Right atrium auricular region (tissue), 2 donors: Measurements from ENCODE around the gene ATP5F1B. TPM values are rescaled to one million over a fixed set of nuclear protein-coding genes. Genes with fewer than 3 reads are reported as not detected.

Experiments
- DNase-seq: peaks from one replicate; pipeline ENCODE4 v3.0.0-alpha.2; 2019; ENCODE audit warnings: low spot score
- H3K27ac ChIP-seq, 2 donors: fragments of 200-600 bp; sonication (generic); 1 replicate in 1 of 2; 2 replicates in 1 of 2; pipeline ENCODE4 v1.5.1; 2016 to 2019
- H3K27me3 ChIP-seq, 2 donors: fragments of 200-600 bp; sonication (generic); one replicate each; pipeline versions ENCODE4 v1.5.1 to v1.6.0; 2017 to 2019
- H3K36me3 ChIP-seq: fragments of 200-600 bp; sonication (generic); one replicate; pipeline ENCODE4 v1.5.1; 2016
- H3K4me1 ChIP-seq, 2 donors: fragments of 200-600 bp; sonication (generic); one replicate each; pipeline versions ENCODE4 v1.5.1 to v1.6.0; 2017 to 2019
- H3K4me3 ChIP-seq, 2 donors: fragments of 200-600 bp; sonication (generic); 1 replicate in 1 of 2; 2 replicates in 1 of 2; pipeline ENCODE4 v1.5.1; 2017 to 2019; ENCODE audit warnings: mild to moderate bottlenecking in 1 of 2, moderate library complexity in 1 of 2
- H3K9me3 ChIP-seq, 2 donors: fragments of 200-600 bp; sonication (generic); one replicate each; pipeline ENCODE4 v1.5.1; 2019
- total RNA-seq, 2 donors: library from RNA; depleted of rRNA; stranded (reverse); fragments of >200 nt; gene quantifications; one replicate each; pipeline ENCODE4 v1.1.0, GENCODE V29; 2016
- TF ChIP-seq, protein P1 (sequence below), 2 donors: fragments of 200-600 bp; sonication (generic); IDR thresholded peaks; one replicate each; pipeline ENCODE4 v1.5.1; 2019; ENCODE audit warnings: antibody characterized with exemption in 2 of 2

The ATP5F1B gene
- total RNA-seq, 2 donors from 2014 or later = 1,028 to 1,860 TPM

DNA sequence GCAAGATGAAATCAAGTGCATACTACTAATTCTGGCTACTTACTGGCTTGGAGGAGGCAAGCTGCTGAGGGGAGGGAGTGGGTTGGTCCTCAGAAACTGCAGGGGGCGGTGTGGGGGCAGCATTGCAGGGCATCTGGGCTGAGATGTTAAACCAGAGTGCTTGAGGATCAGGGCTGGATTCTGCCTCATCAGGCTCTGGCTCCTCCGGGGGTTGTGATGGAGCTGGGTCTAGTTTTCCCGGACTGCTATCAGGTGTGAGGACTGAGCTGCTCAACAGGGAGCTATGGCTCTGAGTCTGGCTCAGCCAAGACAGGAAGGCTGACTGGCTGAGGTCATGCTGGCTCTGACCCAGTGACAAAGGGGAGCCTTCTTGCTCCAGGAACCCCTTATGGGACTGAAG, 44.3 kb downstream of the ATP5F1B start:
- Histone ChIP-seq H3K36me3 (peaks cover 90% of the 10 kb centered on the region), H3K4me1 (no peaks in the 10 kb centered on the region), H3K27ac (no peak overlapping the region), H3K9me3 (no peaks in the 10 kb centered on the region), H3K27me3 (no peaks in the 10 kb centered on the region), H3K4me3 (no peak overlapping the region)
- TF ChIP-seq, protein P1, sequence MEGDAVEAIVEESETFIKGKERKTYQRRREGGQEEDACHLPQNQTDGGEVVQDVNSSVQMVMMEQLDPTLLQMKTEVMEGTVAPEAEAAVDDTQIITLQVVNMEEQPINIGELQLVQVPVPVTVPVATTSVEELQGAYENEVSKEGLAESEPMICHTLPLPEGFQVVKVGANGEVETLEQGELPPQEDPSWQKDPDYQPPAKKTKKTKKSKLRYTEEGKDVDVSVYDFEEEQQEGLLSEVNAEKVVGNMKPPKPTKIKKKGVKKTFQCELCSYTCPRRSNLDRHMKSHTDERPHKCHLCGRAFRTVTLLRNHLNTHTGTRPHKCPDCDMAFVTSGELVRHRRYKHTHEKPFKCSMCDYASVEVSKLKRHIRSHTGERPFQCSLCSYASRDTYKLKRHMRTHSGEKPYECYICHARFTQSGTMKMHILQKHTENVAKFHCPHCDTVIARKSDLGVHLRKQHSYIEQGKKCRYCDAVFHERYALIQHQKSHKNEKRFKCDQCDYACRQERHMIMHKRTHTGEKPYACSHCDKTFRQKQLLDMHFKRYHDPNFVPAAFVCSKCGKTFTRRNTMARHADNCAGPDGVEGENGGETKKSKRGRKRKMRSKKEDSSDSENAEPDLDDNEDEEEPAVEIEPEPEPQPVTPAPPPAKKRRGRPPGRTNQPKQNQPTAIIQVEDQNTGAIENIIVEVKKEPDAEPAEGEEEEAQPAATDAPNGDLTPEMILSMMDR (IDR thresholded peaks at IDR 0.05) = no peak
- no peak for DNase-seq

DNA sequence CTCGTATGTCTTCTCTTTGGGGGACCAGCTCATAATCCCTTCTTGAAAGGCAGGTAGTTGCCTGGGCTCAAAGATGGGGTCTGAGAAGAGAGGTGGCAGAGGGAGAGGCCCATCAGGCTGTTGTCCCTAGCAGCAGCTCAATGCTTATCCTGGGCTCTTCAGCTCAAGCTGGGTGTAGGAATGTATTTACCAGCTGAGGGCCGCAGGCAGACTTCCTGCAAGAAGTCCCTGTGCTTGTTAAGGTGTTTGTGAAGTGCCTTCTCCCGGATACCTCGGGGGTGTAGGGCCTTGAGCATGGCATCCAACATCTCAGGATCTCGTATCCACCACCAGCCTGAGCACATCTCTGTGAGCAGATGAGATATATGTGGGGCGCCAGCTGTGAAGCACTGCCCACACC, 45.0 kb downstream of the ATP5F1B start:
- no peak for DNase-seq
- no peaks in the 10 kb centered on the region for H3K27me3 ChIP-seq

DNA sequence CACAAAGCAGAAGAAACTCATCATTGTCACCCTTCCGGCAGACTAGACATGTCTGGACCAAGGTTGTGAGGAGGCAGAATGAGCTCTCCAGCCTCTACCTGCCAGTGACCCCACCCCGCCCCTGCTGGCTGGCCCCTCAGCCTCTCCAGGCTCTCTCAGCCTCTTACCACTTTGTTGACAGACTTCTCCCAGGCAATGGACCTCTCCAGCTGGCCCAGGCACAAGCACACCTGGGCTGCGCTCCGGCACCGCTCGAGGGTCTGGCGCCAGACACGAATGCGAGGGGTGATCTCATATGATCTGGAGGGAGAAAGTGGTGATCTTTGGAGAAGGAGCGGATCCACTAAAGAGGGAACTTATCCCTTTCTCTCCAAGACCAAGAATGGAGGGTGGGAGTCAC, 46.0 kb downstream of the ATP5F1B start:
- Histone ChIP-seq H3K9me3 (no peaks in the 10 kb centered on the region), H3K36me3 (peaks cover 73% of the 10 kb centered on the region), H3K4me3 (no peak overlapping the region), H3K4me1 (no peaks in the 10 kb centered on the region), H3K27ac (no peak overlapping the region), H3K27me3 (no peaks in the 10 kb centered on the region)
- DNase-seq = no peak
- TF ChIP-seq, protein P1 (IDR thresholded peaks at IDR 0.05) = no peak

More for the DNA sequence above, 45.0 kb downstream of the ATP5F1B start:
- Histone ChIP-seq H3K9me3 (no peaks in the 10 kb centered on the region), H3K4me3 (no peak overlapping the region), H3K27ac (no peak overlapping the region), H3K36me3 (peaks cover 83% of the 10 kb centered on the region), H3K4me1 (no peaks in the 10 kb centered on the region)
- TF ChIP-seq, protein P1 (IDR thresholded peaks at IDR 0.05) = no peak

DNA sequence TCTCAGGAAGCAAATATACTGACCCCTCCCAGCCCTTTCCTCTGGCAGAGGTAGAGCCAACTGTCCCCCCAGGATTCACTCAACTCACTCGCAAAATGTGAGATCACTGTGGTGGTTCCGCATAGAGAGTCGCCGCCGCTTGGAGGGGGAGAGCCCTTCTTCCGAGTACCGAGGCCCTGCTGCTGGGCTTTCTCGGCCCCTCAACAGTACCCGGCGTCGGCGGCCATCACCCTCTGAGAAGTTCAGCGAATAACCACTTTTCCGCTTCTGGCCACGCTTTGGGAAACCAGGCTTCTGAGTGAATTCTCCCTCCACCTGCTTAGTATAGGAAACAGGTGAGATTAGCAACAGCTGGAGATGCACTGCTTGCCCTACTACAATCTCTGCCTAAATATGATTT, 46.7 kb downstream of the ATP5F1B start:
- no peak overlapping the region for H3K4me3 ChIP-seq
- DNase-seq = no peak
- H3K27me3 ChIP-seq = no peaks in the 10 kb centered on the region
- no peak overlapping the region for H3K27ac ChIP-seq
- H3K4me1 ChIP-seq = peaks cover 0 to 3% of the 10 kb centered on the region in 2 donors
- TF ChIP-seq, protein P1 (IDR thresholded peaks at IDR 0.05) = no peak
- no peaks in the 10 kb centered on the region for H3K9me3 ChIP-seq
- peaks cover 66% of the 10 kb centered on the region for H3K36me3 ChIP-seq

DNA sequence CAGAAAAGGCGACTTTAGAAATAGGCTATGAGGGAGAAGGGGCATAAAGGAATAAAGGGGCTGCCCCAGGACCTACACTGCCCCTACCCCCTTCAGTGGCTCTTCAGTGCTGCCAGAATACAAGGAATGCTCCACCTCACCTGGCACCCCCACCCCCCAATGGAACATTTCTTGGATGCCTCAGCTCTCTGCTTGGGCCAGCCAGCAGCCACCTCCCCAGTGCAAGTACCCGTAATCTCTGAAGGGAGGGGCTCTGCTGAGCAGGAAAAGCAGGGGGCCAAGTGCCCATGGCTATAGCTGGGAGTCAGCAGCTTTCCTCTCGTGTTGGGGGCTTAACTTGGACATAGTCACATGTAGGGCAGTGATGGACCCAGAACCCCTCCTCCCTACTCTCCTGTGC, 49.0 kb downstream of the ATP5F1B start:
- no peak for DNase-seq
- Histone ChIP-seq H3K4me1 (peaks cover 0 to 12% of the 10 kb centered on the region in 2 donors), H3K27me3 (no peaks in the 10 kb centered on the region), H3K9me3 (no peaks in the 10 kb centered on the region), H3K4me3 (no peak overlapping the region), H3K36me3 (peaks cover 44% of the 10 kb centered on the region), H3K27ac (no peak overlapping the region)
- TF ChIP-seq, protein P1 (IDR thresholded peaks at IDR 0.05) = no peak

DNA sequence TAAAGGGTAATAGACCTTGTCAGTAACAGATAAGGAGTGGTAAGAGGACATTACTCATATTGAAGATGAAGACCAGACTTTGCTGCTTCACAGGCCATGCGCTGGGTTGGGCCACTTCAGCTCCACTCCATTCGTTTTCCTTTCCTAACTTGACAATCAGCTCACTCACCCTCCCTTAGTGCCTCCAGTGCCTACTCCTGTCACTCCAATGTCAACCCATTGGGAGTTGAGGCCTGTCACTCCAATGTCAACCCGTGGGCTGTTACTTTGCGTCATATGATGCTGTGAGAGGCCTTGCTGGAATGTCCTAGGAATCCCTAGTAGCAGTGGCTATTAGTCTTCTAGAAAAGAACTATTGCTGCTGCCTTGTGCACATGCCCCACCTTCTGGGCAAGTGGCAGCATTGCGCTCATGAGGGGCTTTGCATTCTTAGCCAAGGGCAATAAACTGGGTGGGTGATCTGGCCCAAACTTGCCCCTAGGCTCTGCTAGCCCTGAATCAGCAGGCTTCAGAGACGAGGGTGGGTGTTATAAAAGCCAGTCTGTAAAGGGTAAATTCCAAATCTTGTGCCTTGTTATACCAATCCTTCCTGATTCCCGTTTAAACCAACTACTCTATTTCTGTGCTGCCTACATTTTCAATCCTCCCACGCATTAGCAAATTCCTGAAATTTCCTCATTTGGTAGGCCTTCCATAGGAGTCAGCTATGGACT, 51.7 kb downstream of the ATP5F1B start:
- Histone ChIP-seq H3K27ac (peak overlapping the region; percentile 27 to 37), H3K4me1 (peaks cover 0 to 12% of the 10 kb centered on the region in 2 donors), H3K36me3 (peaks cover 18% of the 10 kb centered on the region), H3K9me3 (no peaks in the 10 kb centered on the region), H3K27me3 (no peaks in the 10 kb centered on the region), H3K4me3 (no peak overlapping the region)
- DNase-seq = peak; percentile 71
- TF ChIP-seq, protein P1 (IDR thresholded peaks at IDR 0.05) = peak; percentile 65 to 82
